OCI-LY1 (cell line): ENCODE data around the gene STRADA.

ENCODE experiments used
- H2AFZ ChIP-seq: fragments of 200-600 bp; sonication (generic), shearing (Covaris generic); 2 replicates; pipeline ENCODE4 v1.6.0; 2014; ENCODE audit warnings: antibody characterized with exemption, mild to moderate bottlenecking, low read length
- H3F3A ChIP-seq: fragments of 200-600 bp; sonication (generic), shearing (Covaris generic); 2 replicates; pipeline ENCODE4 v1.6.0; 2014; ENCODE audit warnings: mild to moderate bottlenecking, antibody characterized with exemption, low read length, moderate library complexity; ENCODE audit not compliant: insufficient read depth
- H3K27ac ChIP-seq: fragments of 200-600 bp; sonication (generic); 2 replicates; pipeline ENCODE4 v1.5.1; 2014; ENCODE audit warnings: low read length, mixed run types, mild to moderate bottlenecking, low read depth; ENCODE audit not compliant: poor library complexity, severe bottlenecking
- H3K27me3 ChIP-seq: fragments of 200-600 bp; sonication (generic); 2 replicates; pipeline ENCODE4 v1.6.0; 2014; ENCODE audit warnings: antibody characterized with exemption, mild to moderate bottlenecking, low read length, moderate library complexity; ENCODE audit not compliant: insufficient read depth
- H3K36me3 ChIP-seq: fragments of 200-600 bp; sonication (generic); 2 replicates; pipeline ENCODE4 v1.6.1; 2014; ENCODE audit warnings: mild to moderate bottlenecking, antibody characterized with exemption, low read length, moderate library complexity, mixed read lengths; ENCODE audit not compliant: insufficient read depth
- H3K4me1 ChIP-seq: fragments of 200-600 bp; sonication (generic); 2 replicates; pipeline ENCODE4 v1.5.1; 2014; ENCODE audit warnings: mild to moderate bottlenecking, low read length, moderate library complexity; ENCODE audit not compliant: insufficient read depth, severe bottlenecking
- H3K4me2 ChIP-seq: fragments of 200-600 bp; sonication (generic), shearing (Covaris generic); 2 replicates; pipeline ENCODE4 v1.6.1; 2014; ENCODE audit warnings: low read length
- H3K4me3 ChIP-seq: fragments of 200-600 bp; sonication (generic); 2 replicates; pipeline ENCODE4 v1.5.1; 2014; ENCODE audit warnings: low read length, low read depth, mild to moderate bottlenecking, mixed read lengths; ENCODE audit not compliant: poor library complexity, severe bottlenecking
- H3K79me2 ChIP-seq: fragments of 200-600 bp; shearing (Covaris generic); 2 replicates; pipeline ENCODE4 v1.6.1; 2016; ENCODE audit warnings: mixed run types, low read length, mixed read lengths; ENCODE audit not compliant: insufficient read depth
- H3K9ac ChIP-seq: fragments of 200-600 bp; sonication (generic), shearing (Covaris generic); 2 replicates; pipeline ENCODE4 v1.6.1; 2014; ENCODE audit warnings: mild to moderate bottlenecking, low read length, mixed read lengths
- H3K9me2 ChIP-seq: fragments of 200-600 bp; sonication (generic), shearing (Covaris generic); 2 replicates; pipeline ENCODE4 v1.6.1; 2014; ENCODE audit warnings: low read depth, mild to moderate bottlenecking, low read length, mixed read lengths
- H3K9me3 ChIP-seq: fragments of 200-600 bp; shearing (Covaris generic); 2 replicates; pipeline ENCODE4 v1.6.1; 2014; ENCODE audit warnings: low read length, mixed read lengths
- H4K20me1 ChIP-seq: fragments of 200-600 bp; sonication (generic), shearing (Covaris generic); 2 replicates; pipeline ENCODE4 v1.6.0; 2016; ENCODE audit warnings: mild to moderate bottlenecking, low read length; ENCODE audit not compliant: insufficient read depth
- CTCF ChIP-seq: fragments of 200-600 bp; sonication (generic), shearing (Covaris generic); IDR thresholded peaks from 2 replicates; pipeline ENCODE4 v1.5.1; 2017; ENCODE audit warnings: mild to moderate bottlenecking, antibody characterized with exemption, low read length, moderate library complexity, mixed read lengths
- EZH2 ChIP-seq: fragments of 200-600 bp; sonication (generic), shearing (Covaris generic); IDR thresholded peaks from 2 replicates; pipeline ENCODE4 v1.8.0; 2017; ENCODE audit warnings: borderline replicate concordance, mixed run types, mild to moderate bottlenecking, antibody characterized with exemption, low read length, moderate library complexity, mixed read lengths

STRADA gene

GRCh38 chr17:63774141-63774968 is 32.8 kb upstream of the STRADA start, which contains the start of gene DDX42:
DDX42 (plus strand) TSS chr17:63774170; CDS start chr17:63787050, 12,880 bp downstream.
- H3K27me3 ChIP-seq, result no peaks in the 10 kb centered on the region
- H2AFZ ChIP-seq, result no peak within 1 kb of the TSS
- peak within 1 kb of the TSS; percentile 89 for H3K27ac ChIP-seq
- no peaks in the 10 kb centered on the region for H3K9me3 ChIP-seq
- peak within 1 kb of the TSS; percentile 98 for H3K9ac ChIP-seq
- peak within 1 kb of the TSS; percentile 92 for H3K4me3 ChIP-seq
- peaks cover 89% of the 10 kb centered on the region for H3K79me2 ChIP-seq
- peak within 1 kb of the TSS; percentile 97 for H3K4me2 ChIP-seq
- H3K4me1 ChIP-seq, result peaks cover 24% of the 10 kb centered on the region
- H3F3A ChIP-seq, result no peaks in the 10 kb centered on the region
- peaks cover 59% of the 10 kb centered on the region for H3K36me3 ChIP-seq
- no peaks in the 10 kb centered on the region for H3K9me2 ChIP-seq
- TF ChIP-seq CTCF (no peak), EZH2 (no peak)
- no peaks in the 10 kb centered on the region for H4K20me1 ChIP-seq

GRCh38 chr17:63773272-63774140 is 31.9 kb upstream of the STRADA start, which contains the start of gene CCDC47:
CCDC47 (minus strand) TSS chr17:63773597; CDS start chr17:63766175, 7,422 bp downstream.
- Histone ChIP-seq H3K79me2 (peaks cover 89% of the 10 kb centered on the region), H3K4me1 (peaks cover 24% of the 10 kb centered on the region), H3K27me3 (no peaks in the 10 kb centered on the region), H3K9ac (peak within 1 kb of the TSS; percentile 98), H3K9me3 (no peaks in the 10 kb centered on the region), H3K4me3 (peak within 1 kb of the TSS; percentile 92), H2AFZ (no peak within 1 kb of the TSS), H3K27ac (peak within 1 kb of the TSS; percentile 89), H3K36me3 (peaks cover 54% of the 10 kb centered on the region), H3F3A (no peaks in the 10 kb centered on the region), H3K4me2 (peak within 1 kb of the TSS; percentile 97), H3K9me2 (no peaks in the 10 kb centered on the region), H4K20me1 (no peaks in the 10 kb centered on the region)
- TF ChIP-seq EZH2 (no peak), CTCF (no peak)

GRCh38 chr17:63772801-63773271 is 31.2 kb upstream of the STRADA start:
- Histone ChIP-seq H3K79me2 (peaks cover 89% of the 10 kb centered on the region), H3K27ac (peak overlapping the region; percentile 89), H3K9me3 (no peaks in the 10 kb centered on the region), H4K20me1 (no peaks in the 10 kb centered on the region), H3K4me2 (peak overlapping the region; percentile 97), H3K9ac (peak overlapping the region; percentile 98), H3K27me3 (no peaks in the 10 kb centered on the region), H3K4me1 (peaks cover 24% of the 10 kb centered on the region), H3K36me3 (peaks cover 54% of the 10 kb centered on the region), H3K9me2 (no peaks in the 10 kb centered on the region), H3F3A (no peaks in the 10 kb centered on the region), H3K4me3 (peak overlapping the region; percentile 92), H2AFZ (no peak overlapping the region)
- no peak for TF ChIP-seq EZH2
- TF ChIP-seq CTCF, result no peak
